OCI-LY7 (cell line): ENCODE measurements around the gene ADAMTS17. TPM values are rescaled to one million over a fixed set of nuclear protein-coding genes. Genes with fewer than 3 reads are reported as not detected.

Experiments used
- BruUV-seq: library from RNA; stranded (reverse); fragments of 400-500 nt; replicated peaks from 2 replicates; lab custom pipeline; 2021; lab: Mats Ljungman, UMichigan
- CTCF ChIA-PET: fragments of 300-600 bp; sonication (Branson Sonifier 250); formaldehyde crosslinking; loops from one replicate; lab custom pipeline; 2022; ENCODE audit warnings: antibody characterized with exemption; ENCODE audit not compliant: unreplicated experiment; lab: Charles Lee
- POLR2A ChIA-PET: fragments of 300-600 bp; sonication (Branson Sonifier 250); formaldehyde crosslinking; loops from one replicate; lab custom pipeline; 2022; ENCODE audit warnings: antibody characterized with exemption; lab: Charles Lee
- DNase-seq: peaks from one replicate; pipeline ENCODE4 v3.0.0-alpha.2; 2015; ENCODE audit warnings: low spot score
- H2AFZ ChIP-seq: fragments of 200-600 bp; sonication (generic), shearing (Covaris generic); 2 replicates; pipeline ENCODE4 v1.6.1; 2014; ENCODE audit warnings: mild to moderate bottlenecking, antibody characterized with exemption, low read length, moderate library complexity
- H3K27ac ChIP-seq: fragments of 200-600 bp; sonication (generic); 2 replicates; pipeline ENCODE4 v1.5.1; 2014; ENCODE audit warnings: mixed run types, low read depth, mild to moderate bottlenecking, moderate library complexity, low read length, inconsistent platforms; ENCODE audit not compliant: poor library complexity, severe bottlenecking
- H3K36me3 ChIP-seq: fragments of 200-600 bp; sonication (generic); 2 replicates; pipeline ENCODE4 v1.6.1; 2014; ENCODE audit warnings: mild to moderate bottlenecking, antibody characterized with exemption, low read length, moderate library complexity, mixed read lengths; ENCODE audit not compliant: insufficient read depth
- H3K4me1 ChIP-seq: fragments of 200-600 bp; sonication (generic); 2 replicates; pipeline ENCODE4 v1.5.1; 2014; ENCODE audit warnings: mild to moderate bottlenecking, low read length; ENCODE audit not compliant: insufficient read depth, poor library complexity, severe bottlenecking
- H3K4me2 ChIP-seq: fragments of 200-600 bp; sonication (generic); 2 replicates; pipeline ENCODE4 v1.6.1; 2014; ENCODE audit warnings: mild to moderate bottlenecking, low read length
- H3K4me3 ChIP-seq: fragments of 200-600 bp; sonication (generic); 2 replicates; pipeline ENCODE4 v1.5.1; 2014; ENCODE audit warnings: mild to moderate bottlenecking, low read depth, low read length; ENCODE audit not compliant: poor library complexity, severe bottlenecking
- H3K79me2 ChIP-seq: fragments of 200-600 bp; sonication (generic); 2 replicates; pipeline ENCODE4 v1.6.1; 2016; ENCODE audit warnings: low read depth, mild to moderate bottlenecking, low read length, moderate library complexity, mixed read lengths; ENCODE audit not compliant: insufficient read depth
- H3K9me2 ChIP-seq: fragments of 200-600 bp; sonication (generic); 2 replicates; pipeline ENCODE4 v1.6.1; 2016; ENCODE audit warnings: mild to moderate bottlenecking, low read length, mixed read lengths; ENCODE audit not compliant: insufficient read depth
- H3K9me3 ChIP-seq: fragments of 200-600 bp; sonication (generic); 2 replicates; pipeline ENCODE4 v1.6.1; 2014; ENCODE audit warnings: mild to moderate bottlenecking, mixed run types, low read length, mixed read lengths
- H4K20me1 ChIP-seq: fragments of 200-600 bp; sonication (generic); 2 replicates; pipeline ENCODE4 v1.6.1; 2014; ENCODE audit warnings: mild to moderate bottlenecking, antibody characterized with exemption, low read length, moderate library complexity, mixed read lengths; ENCODE audit not compliant: insufficient read depth
- CTCF ChIP-seq: fragments of 200-600 bp; sonication (generic); conservative IDR thresholded peaks from 2 replicates; pipeline ENCODE4 v1.5.1; 2014; ENCODE audit warnings: mild to moderate bottlenecking, antibody characterized with exemption, low read length, moderate library complexity, mixed read lengths
- EZH2phosphoT487 ChIP-seq: fragments of 200-600 bp; sonication (generic); IDR thresholded peaks from 2 replicates; pipeline ENCODE4 v1.6.1; 2018; ENCODE audit warnings: low read depth, borderline replicate concordance, mild to moderate bottlenecking, mixed run types, antibody characterized with exemption, low read length, moderate library complexity, mixed read lengths
- intact Hi-C: fragments of 100-400 bp; cut with micrococcal nuclease; formaldehyde crosslinking; loops from one replicate; pipeline ENCODE4 v1.10.0; 2022; ENCODE audit not compliant: unreplicated experiment
- total RNA-seq, 2 experiments: library from RNA; depleted of rRNA in 1 of 2; stranded (reverse); fragments of >200 nt in 1 of 2; shearing (Covaris generic) in 1 of 2; gene quantifications; 2 replicates each; pipeline ENCODE4 v1.2.3, GENCODE V29; 2014 to 2022

The ADAMTS17 gene
- total RNA-seq, 2 experiments from 2014 or later = not detected

- Histone ChIP-seq H3K36me3 (no peaks in the 10 kb centered on the region), H3K9me2 (no peaks in the 10 kb centered on the region), H2AFZ (peak overlapping the region; percentile 81; the same call in 1 of the 2 replicates), H3K4me1 (peaks cover 40% of the 10 kb centered on the region), H3K4me3 (no peak overlapping the region), H3K27ac (peak overlapping the region; percentile 77), H4K20me1 (no peaks in the 10 kb centered on the region), H3K79me2 (no peaks in the 10 kb centered on the region), H3K9me3 (no peaks in the 10 kb centered on the region), H3K4me2 (peak overlapping the region; percentile 65)
- intact Hi-C loops = loop anchor here (10.0 kb wide), 1 partner anchor 132 kb away; no protein-coding TSS in a partner anchor
- CTCF ChIA-PET = no interaction called here
- POLR2A ChIA-PET = interaction anchor here (0.7 to 1.5 kb wide), 2 partner anchors 11 to 254 kb away, joined by 3 to 4 read pairs; no protein-coding TSS in a partner anchor
- TF ChIP-seq CTCF = no peak
- no peak for TF ChIP-seq EZH2phosphoT487
- BruUV-seq = no TSS peak
- DNase-seq = no peak
Measured at GRCh38 chr15:100202309-100202960, 139.3 kb downstream of the ADAMTS17 start.

GRCh38 chr15:100201376-100202280 lies 140.1 kb downstream of the ADAMTS17 start:
- Histone ChIP-seq H4K20me1 (no peaks in the 10 kb centered on the region), H3K4me1 (peaks cover 40% of the 10 kb centered on the region), H3K36me3 (no peaks in the 10 kb centered on the region), H3K4me3 (peak overlapping the region; percentile 35), H3K79me2 (no peaks in the 10 kb centered on the region), H3K9me3 (no peaks in the 10 kb centered on the region), H3K27ac (peak overlapping the region; percentile 77), H3K4me2 (peak overlapping the region; percentile 65), H2AFZ (peak overlapping the region; percentile 81), H3K9me2 (no peaks in the 10 kb centered on the region)
- peak; percentile 83 for DNase-seq
- ChIA-PET CTCF (no interaction called here), POLR2A (interaction anchor here (0.7 to 1.5 kb wide), 2 partner anchors 11 to 255 kb away, joined by 3 to 4 read pairs; no protein-coding TSS in a partner anchor)
- BruUV-seq = no TSS peak
- intact Hi-C loops = loop anchor here (10.0 kb wide), 1 partner anchor 133 kb away; no protein-coding TSS in a partner anchor
- TF ChIP-seq CTCF = no peak
- no peak for TF ChIP-seq EZH2phosphoT487
